CD4-positive, alpha-beta T cell treated with Interferon alpha-2 for 1 hour (primary cell): ENCODE results near the gene PRUNE2.

Experiments used
- DNase-seq, 2 donors: peaks; one replicate each; pipeline ENCODE4 v3.0.0-alpha.2; 2020 to 2022

Gene PRUNE2

DNA sequence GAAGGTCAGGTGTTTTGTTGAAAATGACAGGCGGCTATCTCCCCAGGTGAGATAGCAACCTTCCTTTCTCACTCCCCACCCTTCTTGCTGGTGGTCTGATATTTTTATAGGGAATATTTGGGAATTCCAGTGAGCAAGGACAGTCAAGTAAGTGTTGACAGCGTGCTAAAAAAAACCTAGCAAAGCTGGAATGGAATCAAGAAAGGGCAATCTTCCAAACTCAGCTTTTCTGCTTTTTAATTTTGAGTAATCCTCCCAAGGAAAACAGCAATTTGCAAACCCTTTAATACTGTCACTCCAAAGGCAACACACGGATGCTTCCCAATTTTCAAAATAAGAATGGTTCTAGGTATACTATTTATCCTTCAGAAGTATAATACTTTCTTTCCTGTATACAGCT is 285.3 kb downstream of the PRUNE2 start:
- DNase-seq = no peak

GRCh38 chr9:76619640-76620039 is 286.3 kb downstream of the PRUNE2 start:
- DNase-seq = no peak

- no peak for DNase-seq
Observed at GRCh38 chr9:76619197-76619596, 286.7 kb downstream of the PRUNE2 start.

- no peak for DNase-seq
Observed at GRCh38 chr9:76618762-76619161, 287.2 kb downstream of the PRUNE2 start.

DNA sequence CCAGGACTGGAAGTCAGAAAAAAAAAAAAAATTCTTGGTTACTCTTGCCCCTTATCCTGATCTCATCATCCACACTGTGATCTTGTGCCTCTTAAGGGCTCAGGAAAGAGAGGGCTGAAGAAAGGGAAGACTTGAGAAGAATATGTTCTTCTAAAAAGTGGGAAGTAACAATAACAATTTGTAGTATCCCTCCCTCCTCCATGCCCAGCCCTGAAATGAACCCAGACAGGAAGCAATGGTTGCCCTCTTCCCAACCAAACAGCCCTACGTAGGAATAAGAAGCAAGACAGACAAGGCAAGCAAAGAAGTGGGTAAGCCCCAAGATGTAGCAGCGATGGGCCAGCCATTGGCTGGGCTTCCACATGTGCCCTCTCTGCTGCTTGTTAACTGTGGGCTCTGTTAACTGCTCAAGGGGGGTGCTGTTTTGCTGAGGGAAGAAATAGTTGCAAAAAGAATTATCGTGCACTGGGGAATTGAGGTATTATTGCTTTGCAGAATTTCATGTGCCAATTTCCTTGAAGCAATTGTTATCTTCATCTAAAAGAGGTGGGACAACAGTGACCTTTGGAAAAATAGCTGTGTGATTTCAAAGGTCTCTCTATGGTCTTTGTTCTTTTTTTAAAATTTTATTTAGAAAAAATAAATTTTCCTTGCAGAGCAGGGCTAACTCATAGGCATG is 288.3 kb downstream of the PRUNE2 start:
- DNase-seq = no peak

DNA sequence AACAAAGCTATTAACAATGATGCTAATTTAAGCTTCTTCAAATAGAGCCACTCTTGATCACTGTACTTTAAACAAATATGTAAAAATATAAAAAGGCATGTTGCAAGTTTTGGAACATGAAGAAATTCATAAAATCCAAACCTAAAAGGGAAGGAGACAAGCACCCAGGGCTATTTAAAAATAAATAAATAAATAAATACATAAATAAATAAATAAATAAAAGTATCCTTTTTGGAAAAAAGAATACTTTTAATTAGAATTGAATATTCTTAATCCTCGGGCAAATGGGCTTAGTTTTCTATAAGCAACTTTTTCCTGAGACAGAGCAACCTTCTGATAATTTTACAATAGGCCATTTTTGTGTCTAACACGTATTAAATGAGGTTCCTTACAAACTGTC is 289.1 kb downstream of the PRUNE2 start:
- no peak for DNase-seq

GRCh38 chr9:76615177-76615603 is 290.7 kb downstream of the PRUNE2 start:
- DNase-seq = no peak

DNA sequence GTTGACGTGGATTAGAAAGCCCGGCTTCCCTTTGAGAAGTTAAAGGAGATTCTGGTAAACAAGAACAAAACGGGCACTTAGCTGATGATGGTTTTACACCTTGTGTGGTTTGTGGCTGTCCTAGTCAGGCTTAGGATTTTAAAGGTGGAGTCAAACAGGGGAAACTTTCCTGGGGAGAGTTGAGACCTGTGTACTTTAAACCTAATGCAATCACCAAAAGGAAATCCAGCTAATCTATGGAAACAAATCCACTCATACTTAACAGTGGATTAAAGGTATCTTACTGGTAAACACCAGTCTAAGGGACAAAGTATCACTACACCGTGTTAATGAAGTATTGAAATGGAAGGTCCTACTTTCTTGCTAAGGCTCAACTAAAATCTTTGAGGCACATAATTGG is 291.9 kb downstream of the PRUNE2 start:
- no peak for DNase-seq

DNA sequence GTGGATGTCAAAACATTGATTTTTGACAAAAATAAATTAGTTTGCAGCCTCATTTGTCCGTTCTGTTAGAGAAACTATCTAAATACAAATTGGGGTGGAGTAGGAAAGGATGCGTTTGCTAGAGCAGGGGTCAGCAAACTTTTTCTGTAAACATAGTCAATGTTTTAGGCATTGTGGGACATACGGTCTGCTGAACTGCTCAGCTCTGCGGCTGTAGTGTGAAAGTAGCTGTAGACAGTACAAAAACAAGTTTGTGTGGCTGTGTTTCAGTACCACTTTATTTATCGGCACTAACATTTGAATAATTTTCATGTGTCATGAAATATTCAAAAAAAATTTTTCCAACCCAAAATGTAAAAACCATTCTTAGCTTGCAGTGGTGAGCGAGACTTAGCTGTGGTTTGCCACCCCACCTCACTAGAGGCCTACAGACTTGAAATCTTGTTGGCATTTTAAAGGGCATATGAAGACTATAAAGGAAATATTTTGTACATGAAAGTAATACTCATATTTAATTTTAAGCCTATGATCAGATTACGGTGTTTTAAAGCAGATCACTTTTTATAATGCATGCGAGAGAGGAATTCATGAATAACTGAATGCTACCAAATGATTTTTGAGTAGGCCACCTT is 292.6 kb downstream of the PRUNE2 start:
- no peak for DNase-seq

- no peak for DNase-seq
Observed at GRCh38 chr9:76610011-76610352, 295.9 kb downstream of the PRUNE2 start.

- DNase-seq = no peak
Observed at GRCh38 chr9:76609285-76610010, 296.5 kb downstream of the PRUNE2 start.

- no peak for DNase-seq
Observed at GRCh38 chr9:76608575-76609273, 297.2 kb downstream of the PRUNE2 start.

DNA sequence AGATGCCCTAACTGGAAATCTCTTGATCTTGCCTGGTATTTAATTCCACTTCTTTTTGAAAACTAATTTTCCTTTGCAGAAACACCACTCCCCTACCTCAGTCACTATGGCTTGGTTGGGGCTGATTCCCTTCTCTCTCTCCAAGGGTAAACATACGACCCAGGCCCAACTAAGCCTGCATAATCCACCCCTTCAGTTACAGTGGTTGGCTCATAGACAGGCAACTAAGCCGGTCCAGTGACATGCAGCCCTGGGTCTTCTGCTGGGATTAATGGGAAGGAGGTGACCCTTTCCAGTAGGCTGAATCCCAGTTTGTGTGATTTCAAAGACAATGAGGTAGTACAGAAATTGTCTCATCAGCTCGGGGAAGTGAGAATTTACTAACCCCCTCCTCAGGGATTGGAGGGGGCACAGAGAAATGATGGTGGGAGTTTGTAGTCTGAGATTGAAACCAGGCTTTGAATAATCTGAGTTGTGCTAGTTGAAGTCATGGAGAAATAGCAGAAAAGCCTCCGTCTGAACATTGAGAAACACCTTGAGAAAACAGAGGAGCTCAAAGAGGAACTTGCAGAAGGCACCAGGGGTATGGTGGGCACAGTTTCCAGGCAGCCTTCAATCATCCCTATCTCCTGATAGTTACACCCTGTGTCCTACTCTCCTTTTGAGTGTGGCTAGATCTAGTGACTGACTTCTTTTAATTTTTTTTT is 298.0 kb downstream of the PRUNE2 start:
- no peak for DNase-seq

- no peak for DNase-seq
Observed at GRCh38 chr9:76605321-76605900, 300.5 kb downstream of the PRUNE2 start.

GRCh38 chr9:76603931-76604570 is 301.9 kb downstream of the PRUNE2 start:
- DNase-seq = no peak

DNA sequence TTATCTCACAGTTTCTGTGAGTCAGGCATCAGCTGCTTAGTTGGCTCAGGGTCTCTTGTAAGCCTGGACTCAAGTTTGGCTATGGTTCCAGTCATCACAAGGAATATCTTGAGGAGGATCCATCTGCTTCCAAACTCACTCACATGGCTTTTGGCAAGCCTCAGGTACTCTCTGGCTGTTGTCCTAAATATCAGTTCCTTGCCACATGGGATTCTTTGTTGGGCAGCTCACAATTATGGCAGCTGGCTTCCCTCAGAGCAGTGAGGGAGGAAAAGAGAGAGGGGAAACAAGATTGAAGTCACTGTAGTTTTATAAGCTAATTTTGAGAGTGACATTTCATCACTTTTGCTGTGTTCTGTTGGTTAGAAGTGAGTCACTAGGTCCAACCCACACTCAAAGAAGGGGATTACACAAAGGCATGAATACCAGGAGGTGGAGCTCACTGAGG is 302.4 kb downstream of the PRUNE2 start:
- DNase-seq = no peak

DNA sequence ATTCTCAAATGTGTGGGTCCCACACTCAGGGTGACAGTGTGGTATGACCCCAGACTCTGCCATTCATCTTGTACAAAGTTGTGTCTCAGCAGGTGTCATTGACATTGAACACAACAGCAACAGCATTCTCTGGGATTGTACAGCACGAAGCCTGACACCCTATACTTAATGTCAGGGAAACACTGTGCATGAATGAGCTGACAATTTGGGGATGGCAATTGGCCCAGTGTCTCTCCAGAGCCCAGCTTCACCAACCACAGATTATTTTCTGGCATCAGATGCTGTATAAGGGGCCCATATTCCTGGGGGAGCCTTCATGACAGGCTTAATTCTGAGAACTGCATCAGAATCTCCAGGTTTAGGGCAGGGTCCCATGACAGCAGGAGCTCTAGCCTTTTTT is 303.7 kb downstream of the PRUNE2 start:
- DNase-seq = no peak

GRCh38 chr9:76600007-76600615 is 305.8 kb downstream of the PRUNE2 start:
- no peak for DNase-seq

DNA sequence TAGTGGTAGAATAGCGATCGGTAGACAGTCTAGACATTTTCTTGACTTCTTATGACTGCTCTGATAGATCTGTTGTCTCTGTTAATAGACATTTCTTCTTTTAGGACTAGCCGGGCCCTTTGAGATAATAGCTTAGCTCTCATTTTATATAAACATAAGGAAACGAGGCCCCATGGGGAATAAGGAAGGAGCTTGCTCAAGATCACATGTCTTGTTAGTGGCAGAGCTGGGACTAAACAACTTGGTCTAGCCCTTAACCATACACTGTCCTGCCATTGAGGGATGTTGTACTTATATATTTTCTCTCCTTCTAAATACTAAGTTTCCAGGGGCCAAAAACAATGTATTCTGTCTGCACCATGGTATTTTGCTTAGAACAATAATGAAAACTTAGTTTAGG is 306.9 kb downstream of the PRUNE2 start:
- no peak for DNase-seq

- DNase-seq = peak in 1 of 2 donors; percentile 35
Observed at GRCh38 chr9:76595645-76596044, 310.3 kb downstream of the PRUNE2 start.

DNA sequence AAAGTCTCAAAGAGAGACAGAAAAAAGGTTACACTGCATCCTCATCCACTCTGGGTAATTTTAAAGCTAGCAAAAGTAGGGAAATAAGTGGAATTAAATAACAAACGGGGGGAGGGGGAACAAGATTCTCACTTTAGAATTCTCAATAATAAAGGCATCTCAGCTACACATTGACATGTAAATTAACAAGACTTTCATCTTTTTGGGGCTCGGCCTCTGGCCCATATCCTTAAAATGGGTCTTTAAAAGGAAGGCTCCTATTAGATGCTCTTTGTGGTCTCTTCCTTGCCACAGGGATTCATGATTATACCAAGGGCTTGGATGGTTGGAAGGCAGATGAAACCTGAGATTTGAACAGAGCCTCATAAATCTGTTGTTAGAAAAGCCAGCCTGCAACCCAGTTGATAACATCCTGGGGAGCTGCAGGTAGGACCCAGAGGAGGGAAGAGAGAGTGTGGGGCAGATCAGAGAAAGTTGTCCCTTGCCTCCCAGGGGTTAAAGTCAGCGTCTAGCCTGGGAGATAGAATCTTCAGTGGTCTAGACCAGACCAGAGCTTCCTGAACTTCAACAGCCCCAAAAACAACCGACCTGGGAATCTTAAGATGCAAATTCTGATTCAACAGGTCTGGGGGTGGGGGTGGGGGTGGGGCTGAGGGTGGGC is 311.0 kb downstream of the PRUNE2 start:
- DNase-seq = no peak
